SK-N-SH treated with all-trans-retinoic acid at 6 μM for 48 hours (cell line): ENCODE data around the gene KRT39.
"Not testable (repeated sequence)": the region's sequence is repeated elsewhere in the genome, so short reads cannot be mapped to it uniquely, and the experiment has no call there.

Experiments used
- ATAC-seq: fragments of 200-7000 bp; cut with Tn5 transposase; 3 replicates; pipeline ENCODE4 v1.9.1; 2020; ENCODE audit warnings: mild to moderate bottlenecking, moderate library complexity
- ARNTL ChIP-seq: fragments of 450-650 bp; formaldehyde crosslinking; IDR thresholded peaks from 2 replicates; pipeline ENCODE4 v1.5.0; 2020; ENCODE audit warnings: low read depth, mild to moderate bottlenecking, moderate library complexity, borderline replicate concordance
- BACH2 ChIP-seq: fragments of 250-450 bp; sonication (Bioruptor Pico); IDR thresholded peaks from 2 replicates; pipeline ENCODE4 v1.9.0; 2021; ENCODE audit warnings: mild to moderate bottlenecking, borderline replicate concordance
- CREB5 ChIP-seq: fragments of 250-450 bp; sonication (Bioruptor Pico); IDR thresholded peaks from 2 replicates; pipeline ENCODE4 v1.5.1; 2020; ENCODE audit warnings: low read depth, mild to moderate bottlenecking, moderate library complexity
- CSDC2 ChIP-seq: fragments of 250-450 bp; sonication (Bioruptor Pico); IDR thresholded peaks from 2 replicates; pipeline ENCODE4 v1.5.0; 2020; ENCODE audit warnings: mild to moderate bottlenecking, moderate library complexity
- CSRNP3 ChIP-seq: fragments of 250-450 bp; sonication (Bioruptor Pico); IDR thresholded peaks from 2 replicates; pipeline ENCODE4 v1.5.1; 2021; ENCODE audit warnings: mild to moderate bottlenecking, moderate library complexity
- GLIS3 ChIP-seq: fragments of 250-450 bp; sonication (Bioruptor Pico); IDR thresholded peaks from 2 replicates; pipeline ENCODE4 v1.5.0; 2020; ENCODE audit warnings: mild to moderate bottlenecking, moderate library complexity
- ISL1 ChIP-seq: fragments of 250-450 bp; sonication (Bioruptor Pico); IDR thresholded peaks from 2 replicates; pipeline ENCODE4 v2.1.2; 2022; ENCODE audit warnings: mild to moderate bottlenecking, moderate library complexity
- OSR1 ChIP-seq: fragments of 250-450 bp; sonication (Bioruptor Pico); IDR thresholded peaks from 2 replicates; pipeline ENCODE4 v1.8.0; 2022; ENCODE audit warnings: moderate library complexity, mild to moderate bottlenecking, inconsistent platforms
- RARB ChIP-seq: fragments of 250-450 bp; sonication (Bioruptor Pico); IDR thresholded peaks from 2 replicates; pipeline ENCODE4 v1.8.0; 2021; ENCODE audit warnings: mild to moderate bottlenecking, moderate library complexity
- SNAI2 ChIP-seq: fragments of 250-450 bp; sonication (Bioruptor Pico); IDR thresholded peaks from 2 replicates; pipeline ENCODE4 v1.5.0; 2020; ENCODE audit warnings: mild to moderate bottlenecking, moderate library complexity
- TOX ChIP-seq: fragments of 250-450 bp; sonication (Bioruptor Pico); IDR thresholded peaks from 2 replicates; pipeline ENCODE4 v1.8.0; 2021; ENCODE audit warnings: mild to moderate bottlenecking, moderate library complexity, borderline replicate concordance
- ZC3H10 ChIP-seq: fragments of 250-450 bp; sonication (Bioruptor Pico); IDR thresholded peaks from 2 replicates; pipeline ENCODE4 v1.5.1; 2021; ENCODE audit warnings: mild to moderate bottlenecking, moderate library complexity
- ZFP3 ChIP-seq: fragments of 250-450 bp; sonication (Bioruptor Pico); IDR thresholded peaks from 2 replicates; pipeline ENCODE4 v1.5.0; 2020; ENCODE audit warnings: mild to moderate bottlenecking, moderate library complexity
- ZFP30 ChIP-seq: fragments of 450-650 bp; formaldehyde crosslinking; IDR thresholded peaks from 2 replicates; pipeline ENCODE4 v1.5.0; 2022; ENCODE audit warnings: mild to moderate bottlenecking, moderate library complexity
- ZNF565 ChIP-seq: fragments of 450-650 bp; formaldehyde crosslinking; conservative IDR thresholded peaks from 2 replicates; pipeline ENCODE4 v1.5.0; 2020; ENCODE audit warnings: low read depth, mild to moderate bottlenecking, moderate library complexity
- ZNF70 ChIP-seq: fragments of 450-650 bp; formaldehyde crosslinking; IDR thresholded peaks from 2 replicates; pipeline ENCODE4 v1.5.0; 2020; ENCODE audit warnings: mild to moderate bottlenecking, moderate library complexity
- ZNF8 ChIP-seq: fragments of 450-650 bp; formaldehyde crosslinking; IDR thresholded peaks from 2 replicates; pipeline ENCODE4 v1.5.0; 2020; ENCODE audit warnings: mild to moderate bottlenecking, moderate library complexity
- TF ChIP-seq, protein P1 (sequence below): fragments of 250-450 bp; sonication (Bioruptor Pico); IDR thresholded peaks from 2 replicates; pipeline ENCODE4 v1.5.0; 2020; ENCODE audit warnings: mild to moderate bottlenecking, moderate library complexity
- TF ChIP-seq, protein P2 (sequence below): fragments of 250-450 bp; sonication (Bioruptor Pico); IDR thresholded peaks from 2 replicates; pipeline ENCODE4 v1.8.0; 2020; ENCODE audit warnings: mild to moderate bottlenecking, moderate library complexity, borderline replicate concordance
- TF ChIP-seq, protein P3 (sequence below): fragments of 250-450 bp; sonication (Bioruptor Pico); IDR thresholded peaks from 2 replicates; pipeline ENCODE4 v1.8.0; 2021; ENCODE audit warnings: low read depth, mild to moderate bottlenecking, moderate library complexity, borderline replicate concordance

KRT39 gene

DNA sequence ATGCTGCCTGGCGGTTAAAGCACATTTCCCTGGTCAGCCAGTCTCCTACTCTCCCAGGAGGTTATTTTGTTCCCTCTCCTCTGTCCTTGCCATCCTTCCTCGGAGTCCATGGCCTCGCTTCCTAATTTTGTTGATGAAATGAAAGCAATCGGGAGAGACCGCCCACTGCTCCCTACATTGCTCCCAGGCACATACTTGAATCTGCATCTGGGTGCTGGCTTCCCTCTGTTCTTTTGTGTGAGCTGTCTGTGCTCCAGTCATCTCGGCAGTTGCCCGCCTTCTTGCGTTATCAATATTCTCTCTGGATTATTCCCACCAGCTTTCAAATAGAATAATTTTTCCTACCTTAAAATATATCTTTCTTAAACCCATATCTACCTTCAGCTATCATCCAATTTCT lies 40.4 kb downstream of the KRT39 start (continued):
- TF ChIP-seq, protein P1, sequence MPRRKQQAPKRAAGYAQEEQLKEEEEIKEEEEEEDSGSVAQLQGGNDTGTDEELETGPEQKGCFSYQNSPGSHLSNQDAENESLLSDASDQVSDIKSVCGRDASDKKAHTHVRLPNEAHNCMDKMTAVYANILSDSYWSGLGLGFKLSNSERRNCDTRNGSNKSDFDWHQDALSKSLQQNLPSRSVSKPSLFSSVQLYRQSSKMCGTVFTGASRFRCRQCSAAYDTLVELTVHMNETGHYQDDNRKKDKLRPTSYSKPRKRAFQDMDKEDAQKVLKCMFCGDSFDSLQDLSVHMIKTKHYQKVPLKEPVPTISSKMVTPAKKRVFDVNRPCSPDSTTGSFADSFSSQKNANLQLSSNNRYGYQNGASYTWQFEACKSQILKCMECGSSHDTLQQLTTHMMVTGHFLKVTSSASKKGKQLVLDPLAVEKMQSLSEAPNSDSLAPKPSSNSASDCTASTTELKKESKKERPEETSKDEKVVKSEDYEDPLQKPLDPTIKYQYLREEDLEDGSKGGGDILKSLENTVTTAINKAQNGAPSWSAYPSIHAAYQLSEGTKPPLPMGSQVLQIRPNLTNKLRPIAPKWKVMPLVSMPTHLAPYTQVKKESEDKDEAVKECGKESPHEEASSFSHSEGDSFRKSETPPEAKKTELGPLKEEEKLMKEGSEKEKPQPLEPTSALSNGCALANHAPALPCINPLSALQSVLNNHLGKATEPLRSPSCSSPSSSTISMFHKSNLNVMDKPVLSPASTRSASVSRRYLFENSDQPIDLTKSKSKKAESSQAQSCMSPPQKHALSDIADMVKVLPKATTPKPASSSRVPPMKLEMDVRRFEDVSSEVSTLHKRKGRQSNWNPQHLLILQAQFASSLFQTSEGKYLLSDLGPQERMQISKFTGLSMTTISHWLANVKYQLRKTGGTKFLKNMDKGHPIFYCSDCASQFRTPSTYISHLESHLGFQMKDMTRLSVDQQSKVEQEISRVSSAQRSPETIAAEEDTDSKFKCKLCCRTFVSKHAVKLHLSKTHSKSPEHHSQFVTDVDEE (CRISPR knock-in tag), result no peak
- TF ChIP-seq RARB (CRISPR knock-in tag) (no peak), CREB5 (CRISPR knock-in tag) (no peak), ISL1 (CRISPR knock-in tag) (no peak)

DNA sequence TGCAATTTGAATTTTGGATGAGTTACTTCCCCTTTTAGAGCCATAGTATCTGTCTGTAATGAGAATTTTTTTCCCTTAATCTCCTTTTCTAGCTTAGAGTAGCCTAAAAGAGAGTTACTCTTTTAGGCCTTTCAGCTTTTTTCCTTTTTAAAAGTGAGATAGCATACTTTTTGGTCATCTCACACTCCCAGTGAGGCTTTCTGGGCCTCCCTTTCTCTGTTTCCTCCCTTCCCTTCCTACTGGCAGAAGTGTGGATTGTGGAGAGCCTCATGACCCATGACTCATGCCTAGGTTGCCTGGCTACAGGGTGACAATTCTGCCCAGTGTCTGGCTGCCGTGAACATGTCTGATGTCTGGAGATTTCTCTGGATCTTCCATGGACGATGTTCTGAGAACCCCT lies 44.5 kb downstream of the KRT39 start:
- peak; percentile 41; the same call in 1 of the 3 replicates for ATAC-seq
- TF ChIP-seq ZNF8 (CRISPR knock-in tag) (no peak), ZFP3 (CRISPR knock-in tag) (no peak), GLIS3 (CRISPR knock-in tag) (no peak), ARNTL (no peak), TOX (CRISPR knock-in tag) (no peak), CSRNP3 (no peak), SNAI2 (no peak), OSR1 (CRISPR knock-in tag) (no peak), ZC3H10 (CRISPR knock-in tag) (no peak), CSDC2 (no peak), BACH2 (CRISPR knock-in tag) (no peak)
- TF ChIP-seq, protein P1 (CRISPR knock-in tag), result no peak
- TF ChIP-seq, protein P2, sequence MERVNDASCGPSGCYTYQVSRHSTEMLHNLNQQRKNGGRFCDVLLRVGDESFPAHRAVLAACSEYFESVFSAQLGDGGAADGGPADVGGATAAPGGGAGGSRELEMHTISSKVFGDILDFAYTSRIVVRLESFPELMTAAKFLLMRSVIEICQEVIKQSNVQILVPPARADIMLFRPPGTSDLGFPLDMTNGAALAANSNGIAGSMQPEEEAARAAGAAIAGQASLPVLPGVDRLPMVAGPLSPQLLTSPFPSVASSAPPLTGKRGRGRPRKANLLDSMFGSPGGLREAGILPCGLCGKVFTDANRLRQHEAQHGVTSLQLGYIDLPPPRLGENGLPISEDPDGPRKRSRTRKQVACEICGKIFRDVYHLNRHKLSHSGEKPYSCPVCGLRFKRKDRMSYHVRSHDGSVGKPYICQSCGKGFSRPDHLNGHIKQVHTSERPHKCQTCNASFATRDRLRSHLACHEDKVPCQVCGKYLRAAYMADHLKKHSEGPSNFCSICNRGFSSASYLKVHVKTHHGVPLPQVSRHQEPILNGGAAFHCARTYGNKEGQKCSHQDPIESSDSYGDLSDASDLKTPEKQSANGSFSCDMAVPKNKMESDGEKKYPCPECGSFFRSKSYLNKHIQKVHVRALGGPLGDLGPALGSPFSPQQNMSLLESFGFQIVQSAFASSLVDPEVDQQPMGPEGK (CRISPR knock-in tag), result no peak
- TF ChIP-seq, protein P3, sequence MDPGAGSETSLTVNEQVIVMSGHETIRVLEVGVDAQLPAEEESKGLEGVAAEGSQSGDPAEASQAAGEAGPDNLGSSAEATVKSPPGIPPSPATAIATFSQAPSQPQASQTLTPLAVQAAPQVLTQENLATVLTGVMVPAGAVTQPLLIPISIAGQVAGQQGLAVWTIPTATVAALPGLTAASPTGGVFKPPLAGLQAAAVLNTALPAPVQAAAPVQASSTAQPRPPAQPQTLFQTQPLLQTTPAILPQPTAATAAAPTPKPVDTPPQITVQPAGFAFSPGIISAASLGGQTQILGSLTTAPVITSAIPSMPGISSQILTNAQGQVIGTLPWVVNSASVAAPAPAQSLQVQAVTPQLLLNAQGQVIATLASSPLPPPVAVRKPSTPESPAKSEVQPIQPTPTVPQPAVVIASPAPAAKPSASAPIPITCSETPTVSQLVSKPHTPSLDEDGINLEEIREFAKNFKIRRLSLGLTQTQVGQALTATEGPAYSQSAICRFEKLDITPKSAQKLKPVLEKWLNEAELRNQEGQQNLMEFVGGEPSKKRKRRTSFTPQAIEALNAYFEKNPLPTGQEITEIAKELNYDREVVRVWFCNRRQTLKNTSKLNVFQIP (CRISPR knock-in tag), result no peak
- TF ChIP-seq, all 23 proteins: peak for 0

GRCh38 chr17:40921026-40921425 lies 45.7 kb downstream of the KRT39 start:
- no peak for ATAC-seq
- TF ChIP-seq OSR1 (CRISPR knock-in tag) (no peak), ZNF70 (CRISPR knock-in tag) (no peak), ZFP30 (CRISPR knock-in tag) (no peak), ZC3H10 (CRISPR knock-in tag) (no peak), BACH2 (CRISPR knock-in tag) (no peak), ARNTL (no peak), ZNF565 (CRISPR knock-in tag) (no peak), RARB (CRISPR knock-in tag) (no peak), ZNF8 (CRISPR knock-in tag) (no peak)
- TF ChIP-seq, protein P2 (CRISPR knock-in tag), result no peak

- ATAC-seq, result not testable (repeated sequence)
These were observed 49.6 kb downstream of the KRT39 start for GRCh38 chr17:40917116-40917515.
